DND-41 (cell line): ENCODE results near the gene IQSEC1.

Experiments used
- ATAC-seq: fragments of 200-7000 bp; cut with Tn5 transposase; 3 replicates; pipeline ENCODE4 v1.9.1; 2021; ENCODE audit warnings: low read depth; ENCODE audit not compliant: insufficient read depth
- DNase-seq: peaks from one replicate; pipeline ENCODE4 v3.0.0-alpha.2; 2020
- H2AFZ ChIP-seq: 2 replicates; pipeline ENCODE4 v1.6.0; 2012; ENCODE audit warnings: low read depth, low read length
- H3K27ac ChIP-seq: 2 replicates; pipeline ENCODE4 v1.5.1; 2012; ENCODE audit warnings: low read length, inconsistent platforms
- H3K27me3 ChIP-seq: fragments of 200-600 bp; sonication (generic); 2 replicates; pipeline ENCODE4 v1.6.0; 2012; ENCODE audit warnings: low read length, mild to moderate bottlenecking, inconsistent platforms; ENCODE audit not compliant: insufficient read depth, poor library complexity
- H3K36me3 ChIP-seq: 2 replicates; pipeline ENCODE4 v1.5.1; 2012; ENCODE audit warnings: low read length, inconsistent platforms; ENCODE audit not compliant: insufficient read depth
- H3K4me1 ChIP-seq: 2 replicates; pipeline ENCODE4 v1.5.1; 2012; ENCODE audit warnings: mild to moderate bottlenecking, low read length; ENCODE audit not compliant: insufficient read depth
- H3K4me2 ChIP-seq: 2 replicates; pipeline ENCODE4 v1.6.0; 2012; ENCODE audit warnings: mild to moderate bottlenecking, moderate library complexity, low read length, inconsistent platforms; ENCODE audit not compliant: insufficient read depth
- H3K4me3 ChIP-seq, 2 experiments: fragments of 200-600 bp in 1 of 2; shearing (Covaris generic) in 1 of 2; 2 replicates each; pipeline ENCODE4 v1.5.1; 2012 to 2016; ENCODE audit warnings: inconsistent platforms in 2 of 2, low read length in 2 of 2, mild to moderate bottlenecking in 2 of 2, low read depth in 1 of 2, moderate library complexity in 1 of 2
- H3K79me2 ChIP-seq: 2 replicates; pipeline ENCODE4 v1.6.0; 2012; ENCODE audit warnings: low read length, inconsistent platforms; ENCODE audit not compliant: insufficient read depth
- H3K9ac ChIP-seq: 2 replicates; pipeline ENCODE4 v1.6.0; 2012; ENCODE audit warnings: low read depth, mild to moderate bottlenecking, inconsistent platforms, low read length, moderate library complexity
- H3K9me3 ChIP-seq: 2 replicates; pipeline ENCODE4 v1.5.1; 2012; ENCODE audit warnings: low read length, moderate library complexity, mild to moderate bottlenecking, inconsistent platforms; ENCODE audit not compliant: insufficient read depth, severe bottlenecking
- H4K20me1 ChIP-seq: 2 replicates; pipeline ENCODE4 v1.6.0; 2012; ENCODE audit warnings: low read length; ENCODE audit not compliant: insufficient read depth
- EZH2 ChIP-seq: IDR thresholded peaks from 3 replicates; pipeline ENCODE4 v1.6.1; 2012; ENCODE audit warnings: borderline replicate concordance, low read depth, mild to moderate bottlenecking, moderate library complexity, low read length, inconsistent platforms; ENCODE audit not compliant: severe bottlenecking
- TF ChIP-seq, protein P1 (sequence below): IDR thresholded peaks from 2 replicates; pipeline ENCODE4 v1.5.1; 2012; ENCODE audit warnings: borderline replicate concordance, low read length, moderate library complexity, mild to moderate bottlenecking; ENCODE audit not compliant: poor library complexity, severe bottlenecking; ENCODE audit errors: extremely low read depth

IQSEC1 gene

DNA sequence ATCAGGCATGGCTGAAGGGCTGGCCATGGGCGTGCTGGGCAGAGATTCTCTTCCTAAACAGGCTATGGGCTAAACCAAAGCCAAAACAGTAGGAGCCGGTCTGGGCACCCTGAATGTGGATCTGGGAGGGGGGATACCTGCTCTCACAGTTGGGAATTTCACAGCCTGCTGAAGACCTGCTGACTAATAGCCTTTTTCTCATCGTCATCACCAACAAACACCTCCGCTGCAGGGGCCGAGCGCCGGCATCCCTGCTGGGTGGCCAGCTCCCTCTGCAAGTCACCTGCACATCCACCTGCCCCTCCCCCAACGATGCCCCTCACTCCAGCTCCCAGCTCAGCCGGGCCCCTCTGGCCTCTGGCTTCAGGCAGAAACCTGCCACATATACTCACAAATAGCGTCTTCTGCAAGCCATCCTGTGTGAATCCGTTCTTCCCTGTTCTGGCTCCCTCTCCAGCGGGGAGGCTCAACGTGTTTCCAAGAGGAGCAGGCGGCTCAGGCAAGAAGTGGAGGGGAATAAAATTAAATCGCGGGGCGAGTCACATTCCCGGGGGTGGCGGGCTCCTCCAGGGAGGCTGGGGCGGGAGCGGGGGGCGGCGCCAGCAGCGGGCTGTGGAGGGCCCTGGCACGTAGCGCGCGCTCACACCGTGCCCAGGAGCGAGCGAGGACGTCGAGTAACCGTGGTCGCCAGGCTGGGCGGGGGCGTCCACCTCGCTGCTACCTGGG, 466 bp downstream of the IQSEC1 start:
- no peaks in the 10 kb centered on the region for H3K9me3 ChIP-seq
- H3K4me1 ChIP-seq = peaks cover 76% of the 10 kb centered on the region
- DNase-seq (no peak), ATAC-seq (no peak)
- no peak overlapping the region for H2AFZ ChIP-seq
- no peak overlapping the region for H3K4me3 ChIP-seq
- H3K9ac ChIP-seq = peak overlapping the region; percentile 64
- H3K36me3 ChIP-seq = no peaks in the 10 kb centered on the region
- H4K20me1 ChIP-seq = no peaks in the 10 kb centered on the region
- TF ChIP-seq, protein P1, sequence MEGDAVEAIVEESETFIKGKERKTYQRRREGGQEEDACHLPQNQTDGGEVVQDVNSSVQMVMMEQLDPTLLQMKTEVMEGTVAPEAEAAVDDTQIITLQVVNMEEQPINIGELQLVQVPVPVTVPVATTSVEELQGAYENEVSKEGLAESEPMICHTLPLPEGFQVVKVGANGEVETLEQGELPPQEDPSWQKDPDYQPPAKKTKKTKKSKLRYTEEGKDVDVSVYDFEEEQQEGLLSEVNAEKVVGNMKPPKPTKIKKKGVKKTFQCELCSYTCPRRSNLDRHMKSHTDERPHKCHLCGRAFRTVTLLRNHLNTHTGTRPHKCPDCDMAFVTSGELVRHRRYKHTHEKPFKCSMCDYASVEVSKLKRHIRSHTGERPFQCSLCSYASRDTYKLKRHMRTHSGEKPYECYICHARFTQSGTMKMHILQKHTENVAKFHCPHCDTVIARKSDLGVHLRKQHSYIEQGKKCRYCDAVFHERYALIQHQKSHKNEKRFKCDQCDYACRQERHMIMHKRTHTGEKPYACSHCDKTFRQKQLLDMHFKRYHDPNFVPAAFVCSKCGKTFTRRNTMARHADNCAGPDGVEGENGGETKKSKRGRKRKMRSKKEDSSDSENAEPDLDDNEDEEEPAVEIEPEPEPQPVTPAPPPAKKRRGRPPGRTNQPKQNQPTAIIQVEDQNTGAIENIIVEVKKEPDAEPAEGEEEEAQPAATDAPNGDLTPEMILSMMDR = no peak
- no peak for TF ChIP-seq EZH2
- peak overlapping the region; percentile 99 for H3K27ac ChIP-seq
- H3K4me2 ChIP-seq = no peak overlapping the region
- H3K79me2 ChIP-seq = no peaks in the 10 kb centered on the region
- no peaks in the 10 kb centered on the region for H3K27me3 ChIP-seq

DNA sequence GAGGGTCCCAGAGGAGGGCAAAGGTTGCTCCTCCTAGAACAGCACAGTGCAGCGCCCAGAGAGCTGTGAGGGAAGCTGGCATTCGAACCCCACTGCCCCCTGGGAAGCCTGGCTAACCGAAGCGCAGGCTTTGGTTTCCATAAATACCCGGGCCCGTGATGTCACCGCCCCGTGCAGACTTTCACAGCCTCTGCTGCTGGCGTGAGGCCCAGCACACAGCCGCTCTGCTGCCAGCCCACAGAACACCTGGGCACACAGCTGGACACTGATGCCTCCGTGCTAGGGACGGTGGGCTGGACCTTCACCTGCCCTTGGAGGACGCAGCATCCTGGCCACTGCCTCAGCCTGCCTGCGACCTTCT, 1.0 kb downstream of the IQSEC1 start:
- H3K9ac ChIP-seq = peak overlapping the region; percentile 64
- peak overlapping the region; percentile 99 for H3K27ac ChIP-seq
- TF ChIP-seq, protein P1 = no peak
- TF ChIP-seq EZH2 = no peak
- no peaks in the 10 kb centered on the region for H3K27me3 ChIP-seq
- ATAC-seq (peak; percentile 7; the same call in 1 of the 3 replicates), DNase-seq (peak; percentile 71)
- peaks cover 75% of the 10 kb centered on the region for H3K4me1 ChIP-seq
- H3K36me3 ChIP-seq = no peaks in the 10 kb centered on the region
- H4K20me1 ChIP-seq = no peaks in the 10 kb centered on the region
- H3K4me3 ChIP-seq = no peak overlapping the region
- H3K4me2 ChIP-seq = no peak overlapping the region
- no peaks in the 10 kb centered on the region for H3K9me3 ChIP-seq
- H2AFZ ChIP-seq = no peak overlapping the region
- no peaks in the 10 kb centered on the region for H3K79me2 ChIP-seq

DNA sequence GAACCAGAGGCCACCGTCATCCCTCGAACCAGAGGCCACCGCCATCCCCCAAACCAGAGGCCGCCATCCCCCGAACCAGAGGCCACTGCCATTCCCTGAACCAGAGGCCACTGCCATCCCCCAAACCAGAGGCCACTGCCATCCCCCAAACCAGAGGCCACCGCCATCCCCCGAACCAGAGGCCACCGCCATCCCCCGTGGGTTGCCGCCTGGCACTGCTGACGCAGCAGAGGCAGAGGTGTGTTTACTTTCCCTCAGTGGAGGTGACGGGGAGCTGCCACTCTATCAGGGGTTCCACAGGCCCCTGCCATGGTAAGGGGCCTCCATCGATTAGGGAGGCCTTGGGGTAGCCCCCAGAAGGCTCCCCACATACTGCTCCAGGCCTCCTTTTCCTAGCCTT, 1.5 kb downstream of the IQSEC1 start:
- H4K20me1 ChIP-seq = no peaks in the 10 kb centered on the region
- no peak for ATAC-seq
- no peak overlapping the region for H3K4me3 ChIP-seq
- peak overlapping the region; percentile 50; the same call in 1 of the 2 replicates for H3K4me2 ChIP-seq
- H3K36me3 ChIP-seq = no peaks in the 10 kb centered on the region
- H3K9ac ChIP-seq = peak overlapping the region; percentile 64
- H3K27ac ChIP-seq = peak overlapping the region; percentile 99
- no peak for DNase-seq
- no peaks in the 10 kb centered on the region for H3K9me3 ChIP-seq
- TF ChIP-seq, protein P1 = no peak
- no peak for TF ChIP-seq EZH2
- no peaks in the 10 kb centered on the region for H3K79me2 ChIP-seq
- no peak overlapping the region for H2AFZ ChIP-seq
- no peaks in the 10 kb centered on the region for H3K27me3 ChIP-seq
- H3K4me1 ChIP-seq = peaks cover 72% of the 10 kb centered on the region
